Measurements from ENCODE around the gene SOX8.

- no peak for TF ChIP-seq CTCF (IDR thresholded peaks at IDR 0.05)
- TF ChIP-seq POLR2A (IDR thresholded peaks at IDR 0.05) = no peak
These were observed 25.2 kb downstream of the SOX8 start for GRCh38 chr16:1006781-1007180.
